Measurements from ENCODE around the gene ARHGAP24. TPM values are rescaled to one million over a fixed set of nuclear protein-coding genes. Genes with fewer than 3 reads are reported as not detected.

Gene ARHGAP24
- total and polyA plus RNA-seq, 2 experiments from 2014 or later = 0.21 to 0.36 TPM

DNA sequence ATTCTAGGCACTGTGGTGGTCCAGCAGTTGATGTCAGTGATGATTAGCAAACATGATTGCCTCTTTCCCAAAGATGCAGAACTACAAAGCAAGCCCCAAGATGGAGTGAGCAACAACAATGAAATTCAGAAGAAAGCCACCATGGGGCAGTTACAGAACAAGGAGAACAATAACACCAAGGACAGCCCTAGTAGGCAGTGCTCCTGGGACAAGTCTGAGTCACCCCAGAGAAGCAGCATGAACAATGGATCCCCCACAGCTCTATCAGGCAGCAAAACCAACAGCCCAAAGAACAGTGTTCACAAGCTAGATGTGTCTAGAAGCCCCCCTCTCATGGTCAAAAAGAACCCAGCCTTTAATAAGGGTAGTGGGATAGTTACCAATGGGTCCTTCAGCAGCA lies 519.6 kb downstream of the ARHGAP24 start:
- H3K4me1 Mint-ChIP-seq = no peaks in the 10 kb centered on the region
- no peak for ATAC-seq
- no peaks in the 10 kb centered on the region for H4K20me1 ChIP-seq (replicated peaks; ENCODE audit: insufficient read depth)

More for the DNA sequence above, 519.6 kb downstream of the ARHGAP24 start:
- Mint-ChIP-seq H3K9me3 (no peaks in the 10 kb centered on the region), H3K4me3 (no peak overlapping the region), H3K36me3 (ENCODE audit: low read depth) (no peaks in the 10 kb centered on the region), H3K27ac (no peak overlapping the region), H3K27me3 (ENCODE audit: insufficient read depth, low read depth, poor library complexity) (no peaks in the 10 kb centered on the region)
- DNase-seq (ENCODE audit: low spot score) = no peak
- no peaks in the 10 kb centered on the region for H3K36me3 ChIP-seq (ENCODE audit: insufficient read depth)
- no peak overlapping the region for H3K4me2 ChIP-seq
- H3K79me2 ChIP-seq (replicated peaks; ENCODE audit: insufficient read depth) = no peaks in the 10 kb centered on the region
- H2AFZ ChIP-seq = no peak overlapping the region
- TF ChIP-seq EZH2 (IDR thresholded peaks at IDR 0.05; ENCODE audit: low read depth, unreplicated experiment) (no peak), EZH2phosphoT487 (IDR thresholded peaks at IDR 0.05; ENCODE audit: unreplicated experiment) (no peak), ZNF114 (CRISPR knock-in tag; IDR thresholded peaks at IDR 0.05) (no peak), CREB1 (CRISPR knock-in tag; IDR thresholded peaks at IDR 0.05; ENCODE audit: low read depth) (no peak), STAT1 (IDR thresholded peaks at IDR 0.05; ENCODE audit: unreplicated experiment) (no peak)
- TF ChIP-seq, protein P1, sequence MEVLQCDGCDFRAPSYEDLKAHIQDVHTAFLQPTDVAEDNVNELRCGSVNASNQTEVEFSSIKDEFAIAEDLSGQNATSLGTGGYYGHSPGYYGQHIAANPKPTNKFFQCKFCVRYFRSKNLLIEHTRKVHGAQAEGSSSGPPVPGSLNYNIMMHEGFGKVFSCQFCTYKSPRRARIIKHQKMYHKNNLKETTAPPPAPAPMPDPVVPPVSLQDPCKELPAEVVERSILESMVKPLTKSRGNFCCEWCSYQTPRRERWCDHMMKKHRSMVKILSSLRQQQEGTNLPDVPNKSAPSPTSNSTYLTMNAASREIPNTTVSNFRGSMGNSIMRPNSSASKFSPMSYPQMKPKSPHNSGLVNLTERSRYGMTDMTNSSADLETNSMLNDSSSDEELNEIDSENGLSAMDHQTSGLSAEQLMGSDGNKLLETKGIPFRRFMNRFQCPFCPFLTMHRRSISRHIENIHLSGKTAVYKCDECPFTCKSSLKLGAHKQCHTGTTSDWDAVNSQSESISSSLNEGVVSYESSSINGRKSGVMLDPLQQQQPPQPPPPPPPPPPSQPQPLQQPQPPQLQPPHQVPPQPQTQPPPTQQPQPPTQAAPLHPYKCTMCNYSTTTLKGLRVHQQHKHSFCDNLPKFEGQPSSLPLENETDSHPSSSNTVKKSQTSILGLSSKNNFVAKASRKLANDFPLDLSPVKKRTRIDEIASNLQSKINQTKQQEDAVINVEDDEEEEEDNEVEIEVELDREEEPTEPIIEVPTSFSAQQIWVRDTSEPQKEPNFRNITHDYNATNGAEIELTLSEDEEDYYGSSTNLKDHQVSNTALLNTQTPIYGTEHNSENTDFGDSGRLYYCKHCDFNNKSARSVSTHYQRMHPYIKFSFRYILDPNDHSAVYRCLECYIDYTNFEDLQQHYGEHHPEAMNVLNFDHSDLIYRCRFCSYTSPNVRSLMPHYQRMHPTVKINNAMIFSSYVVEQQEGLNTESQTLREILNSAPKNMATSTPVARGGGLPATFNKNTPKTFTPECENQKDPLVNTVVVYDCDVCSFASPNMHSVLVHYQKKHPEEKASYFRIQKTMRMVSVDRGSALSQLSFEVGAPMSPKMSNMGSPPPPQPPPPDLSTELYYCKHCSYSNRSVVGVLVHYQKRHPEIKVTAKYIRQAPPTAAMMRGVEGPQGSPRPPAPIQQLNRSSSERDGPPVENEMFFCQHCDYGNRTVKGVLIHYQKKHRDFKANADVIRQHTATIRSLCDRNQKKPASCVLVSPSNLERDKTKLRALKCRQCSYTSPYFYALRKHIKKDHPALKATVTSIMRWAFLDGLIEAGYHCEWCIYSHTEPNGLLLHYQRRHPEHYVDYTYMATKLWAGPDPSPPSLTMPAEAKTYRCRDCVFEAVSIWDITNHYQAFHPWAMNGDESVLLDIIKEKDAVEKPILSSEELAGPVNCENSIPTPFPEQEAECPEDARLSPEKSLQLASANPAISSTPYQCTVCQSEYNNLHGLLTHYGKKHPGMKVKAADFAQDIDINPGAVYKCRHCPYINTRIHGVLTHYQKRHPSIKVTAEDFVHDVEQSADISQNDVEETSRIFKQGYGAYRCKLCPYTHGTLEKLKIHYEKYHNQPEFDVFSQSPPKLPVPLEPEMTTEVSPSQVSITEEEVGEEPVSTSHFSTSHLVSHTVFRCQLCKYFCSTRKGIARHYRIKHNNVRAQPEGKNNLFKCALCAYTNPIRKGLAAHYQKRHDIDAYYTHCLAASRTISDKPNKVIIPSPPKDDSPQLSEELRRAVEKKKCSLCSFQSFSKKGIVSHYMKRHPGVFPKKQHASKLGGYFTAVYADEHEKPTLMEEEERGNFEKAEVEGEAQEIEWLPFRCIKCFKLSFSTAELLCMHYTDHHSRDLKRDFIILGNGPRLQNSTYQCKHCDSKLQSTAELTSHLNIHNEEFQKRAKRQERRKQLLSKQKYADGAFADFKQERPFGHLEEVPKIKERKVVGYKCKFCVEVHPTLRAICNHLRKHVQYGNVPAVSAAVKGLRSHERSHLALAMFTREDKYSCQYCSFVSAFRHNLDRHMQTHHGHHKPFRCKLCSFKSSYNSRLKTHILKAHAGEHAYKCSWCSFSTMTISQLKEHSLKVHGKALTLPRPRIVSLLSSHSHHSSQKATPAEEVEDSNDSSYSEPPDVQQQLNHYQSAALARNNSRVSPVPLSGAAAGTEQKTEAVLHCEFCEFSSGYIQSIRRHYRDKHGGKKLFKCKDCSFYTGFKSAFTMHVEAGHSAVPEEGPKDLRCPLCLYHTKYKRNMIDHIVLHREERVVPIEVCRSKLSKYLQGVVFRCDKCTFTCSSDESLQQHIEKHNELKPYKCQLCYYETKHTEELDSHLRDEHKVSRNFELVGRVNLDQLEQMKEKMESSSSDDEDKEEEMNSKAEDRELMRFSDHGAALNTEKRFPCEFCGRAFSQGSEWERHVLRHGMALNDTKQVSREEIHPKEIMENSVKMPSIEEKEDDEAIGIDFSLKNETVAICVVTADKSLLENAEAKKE (CRISPR knock-in tag; IDR thresholded peaks at IDR 0.05) = no peak
- TF ChIP-seq, protein P2, sequence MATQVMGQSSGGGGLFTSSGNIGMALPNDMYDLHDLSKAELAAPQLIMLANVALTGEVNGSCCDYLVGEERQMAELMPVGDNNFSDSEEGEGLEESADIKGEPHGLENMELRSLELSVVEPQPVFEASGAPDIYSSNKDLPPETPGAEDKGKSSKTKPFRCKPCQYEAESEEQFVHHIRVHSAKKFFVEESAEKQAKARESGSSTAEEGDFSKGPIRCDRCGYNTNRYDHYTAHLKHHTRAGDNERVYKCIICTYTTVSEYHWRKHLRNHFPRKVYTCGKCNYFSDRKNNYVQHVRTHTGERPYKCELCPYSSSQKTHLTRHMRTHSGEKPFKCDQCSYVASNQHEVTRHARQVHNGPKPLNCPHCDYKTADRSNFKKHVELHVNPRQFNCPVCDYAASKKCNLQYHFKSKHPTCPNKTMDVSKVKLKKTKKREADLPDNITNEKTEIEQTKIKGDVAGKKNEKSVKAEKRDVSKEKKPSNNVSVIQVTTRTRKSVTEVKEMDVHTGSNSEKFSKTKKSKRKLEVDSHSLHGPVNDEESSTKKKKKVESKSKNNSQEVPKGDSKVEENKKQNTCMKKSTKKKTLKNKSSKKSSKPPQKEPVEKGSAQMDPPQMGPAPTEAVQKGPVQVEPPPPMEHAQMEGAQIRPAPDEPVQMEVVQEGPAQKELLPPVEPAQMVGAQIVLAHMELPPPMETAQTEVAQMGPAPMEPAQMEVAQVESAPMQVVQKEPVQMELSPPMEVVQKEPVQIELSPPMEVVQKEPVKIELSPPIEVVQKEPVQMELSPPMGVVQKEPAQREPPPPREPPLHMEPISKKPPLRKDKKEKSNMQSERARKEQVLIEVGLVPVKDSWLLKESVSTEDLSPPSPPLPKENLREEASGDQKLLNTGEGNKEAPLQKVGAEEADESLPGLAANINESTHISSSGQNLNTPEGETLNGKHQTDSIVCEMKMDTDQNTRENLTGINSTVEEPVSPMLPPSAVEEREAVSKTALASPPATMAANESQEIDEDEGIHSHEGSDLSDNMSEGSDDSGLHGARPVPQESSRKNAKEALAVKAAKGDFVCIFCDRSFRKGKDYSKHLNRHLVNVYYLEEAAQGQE (IDR thresholded peaks at IDR 0.05; ENCODE audit: unreplicated experiment) = no peak
- TF ChIP-seq, protein P3, sequence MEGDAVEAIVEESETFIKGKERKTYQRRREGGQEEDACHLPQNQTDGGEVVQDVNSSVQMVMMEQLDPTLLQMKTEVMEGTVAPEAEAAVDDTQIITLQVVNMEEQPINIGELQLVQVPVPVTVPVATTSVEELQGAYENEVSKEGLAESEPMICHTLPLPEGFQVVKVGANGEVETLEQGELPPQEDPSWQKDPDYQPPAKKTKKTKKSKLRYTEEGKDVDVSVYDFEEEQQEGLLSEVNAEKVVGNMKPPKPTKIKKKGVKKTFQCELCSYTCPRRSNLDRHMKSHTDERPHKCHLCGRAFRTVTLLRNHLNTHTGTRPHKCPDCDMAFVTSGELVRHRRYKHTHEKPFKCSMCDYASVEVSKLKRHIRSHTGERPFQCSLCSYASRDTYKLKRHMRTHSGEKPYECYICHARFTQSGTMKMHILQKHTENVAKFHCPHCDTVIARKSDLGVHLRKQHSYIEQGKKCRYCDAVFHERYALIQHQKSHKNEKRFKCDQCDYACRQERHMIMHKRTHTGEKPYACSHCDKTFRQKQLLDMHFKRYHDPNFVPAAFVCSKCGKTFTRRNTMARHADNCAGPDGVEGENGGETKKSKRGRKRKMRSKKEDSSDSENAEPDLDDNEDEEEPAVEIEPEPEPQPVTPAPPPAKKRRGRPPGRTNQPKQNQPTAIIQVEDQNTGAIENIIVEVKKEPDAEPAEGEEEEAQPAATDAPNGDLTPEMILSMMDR (conservative IDR thresholded peaks at IDR 0.05; ENCODE audit: low read depth in 2 of 2) = no peak
- H3K4me3 ChIP-seq = no peak overlapping the region
- H3K27ac ChIP-seq (ENCODE audit: low read depth) = no peak overlapping the region
- H3K27me3 ChIP-seq (ENCODE audit: insufficient read depth) = no peaks in the 10 kb centered on the region
- no peaks in the 10 kb centered on the region for H3F3A ChIP-seq (replicated peaks; ENCODE audit: low read depth)
- H3K9me2 ChIP-seq (ENCODE audit: insufficient read depth) = no peaks in the 10 kb centered on the region
- no peaks in the 10 kb centered on the region for H3K4me1 ChIP-seq (ENCODE audit: insufficient read depth)
